Stimulated activated CD4-positive, alpha-beta T cell treated with anti-CD3 and anti-CD28 coated beads, Interleukin-2, amount 100 ng/mL, for 4 hours (primary cell): ENCODE measurements around the gene NPHP3.
"Not testable (repeated sequence)": the region's sequence is repeated elsewhere in the genome, so short reads cannot be mapped to it uniquely, and the experiment has no call there.

ENCODE experiments used
- DNase-seq: peaks from one replicate; pipeline ENCODE4 v3.0.0-alpha.2; 2020; ENCODE audit warnings: low read depth

Gene NPHP3

DNA sequence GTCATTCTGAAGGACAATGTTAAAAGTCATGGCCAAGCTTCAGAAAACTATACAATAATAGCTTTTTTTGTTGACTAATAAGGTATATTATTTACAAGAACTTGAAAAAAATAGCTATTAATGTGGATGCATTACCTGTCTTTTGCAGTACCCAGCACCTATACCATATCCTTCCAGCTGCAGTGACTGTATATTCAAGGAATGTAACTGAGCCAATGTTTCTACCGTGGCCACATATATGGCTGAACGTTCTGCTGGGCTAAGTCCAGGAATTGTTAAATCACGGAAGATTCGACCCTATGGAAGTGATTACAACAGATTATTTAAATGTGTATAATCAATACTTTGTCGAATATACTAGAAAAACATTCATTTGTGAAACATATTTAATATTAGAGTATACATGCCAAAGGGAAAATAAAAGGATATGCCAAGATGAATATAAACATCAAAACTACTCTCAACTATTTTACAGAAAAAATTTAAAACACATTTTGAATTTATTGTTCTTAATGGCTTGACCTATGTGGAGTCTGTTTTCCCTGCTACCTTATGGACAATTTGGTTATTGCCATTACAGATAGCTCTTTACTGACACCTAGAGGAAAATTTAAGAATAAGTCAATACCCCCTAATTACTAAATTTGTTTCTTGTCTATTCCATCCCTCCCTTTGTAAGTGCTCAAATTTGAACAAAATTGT, 80.2 kb downstream of the NPHP3 start:
- DNase-seq, result no peak

GRCh38 chr3:132641427-132641826, 80.8 kb downstream of the NPHP3 start:
- DNase-seq, result not testable (repeated sequence)

GRCh38 chr3:132638706-132639105, 83.5 kb downstream of the NPHP3 start:
- DNase-seq, result no peak

DNA sequence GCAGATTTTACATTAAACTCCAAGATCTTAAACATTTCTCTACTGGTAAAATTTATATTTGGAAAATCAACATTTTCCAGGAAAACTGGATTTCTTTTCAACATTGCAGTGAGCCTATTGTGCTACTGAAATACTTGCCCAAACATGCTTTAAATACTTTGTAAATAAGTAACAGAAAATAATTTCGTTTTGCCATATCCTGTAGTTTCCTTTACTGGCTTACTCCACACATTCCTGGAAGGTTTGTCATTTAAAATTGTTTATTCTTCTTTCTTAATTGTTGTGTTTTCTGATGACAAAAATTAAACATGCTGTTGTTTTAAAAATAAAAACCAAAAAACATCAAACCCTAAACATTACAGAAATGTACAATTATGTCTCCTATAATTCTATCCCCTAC, 84.6 kb downstream of the NPHP3 start:
- no peak for DNase-seq

DNA sequence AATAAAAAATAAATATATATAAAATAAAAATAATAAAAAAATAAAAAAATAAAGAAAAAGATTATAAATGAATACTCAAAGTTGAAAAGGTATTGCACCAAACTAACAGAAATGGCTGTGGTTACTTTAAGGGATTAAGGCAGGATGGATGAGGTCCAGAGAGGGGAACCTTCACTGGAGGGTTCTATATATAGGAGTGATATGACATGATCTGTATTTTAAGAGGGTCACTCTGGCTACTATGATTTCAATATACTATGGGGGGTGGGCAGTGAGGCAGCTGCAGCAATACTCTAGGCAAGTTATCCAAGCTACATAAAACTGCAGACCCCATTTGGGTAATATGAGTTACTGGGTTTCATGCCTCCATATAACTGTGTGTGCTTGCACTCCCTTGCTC, 87.2 kb downstream of the NPHP3 start:
- DNase-seq, result no peak
